Inferior parietal cortex (tissue), 1 donor: Measurements from ENCODE around the gene KRTAP1-1.
"Not testable (repeated sequence)": the region's sequence is repeated elsewhere in the genome, so short reads cannot be mapped to it uniquely, and the experiment has no call there.

Source experiments
- DNase-seq: peaks from one replicate; pipeline ENCODE4 v3.0.0-alpha.2; 2016; ENCODE audit errors: extremely low spot score

The KRTAP1-1 gene

GRCh38 chr17:41012326-41013120 is 28.7 kb downstream of the KRTAP1-1 start:
- DNase-seq, result no peak

- no peak for DNase-seq
These were observed 30.8 kb downstream of the KRTAP1-1 start for GRCh38 chr17:41010441-41010840.

GRCh38 chr17:41009936-41010335 is 31.3 kb downstream of the KRTAP1-1 start:
- DNase-seq, result no peak

DNA sequence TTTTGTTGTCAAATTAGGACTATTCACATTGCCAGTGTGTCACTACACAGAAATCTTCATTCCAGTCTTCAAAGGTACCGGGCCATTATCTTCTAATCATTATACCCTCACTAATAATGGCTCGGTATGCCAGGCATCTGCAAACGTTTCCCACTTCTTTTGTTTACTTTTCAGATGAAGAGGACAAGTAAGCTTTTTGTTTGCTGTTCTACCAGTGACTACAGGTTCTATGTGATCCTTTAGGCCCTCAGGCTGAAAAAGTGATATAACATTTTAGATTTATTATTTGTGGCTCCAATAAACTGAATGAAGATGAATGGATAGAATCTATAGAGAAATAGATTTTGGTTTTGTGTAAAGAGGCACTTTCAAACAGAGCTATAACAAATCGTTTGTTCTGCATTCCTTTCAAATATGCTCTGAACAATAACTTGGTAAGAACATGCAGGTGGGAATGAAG is 31.9 kb downstream of the KRTAP1-1 start:
- DNase-seq, result no peak

- no peak for DNase-seq
These were observed 32.4 kb downstream of the KRTAP1-1 start, which contains the start of gene KRTAP3-1 for GRCh38 chr17:41008811-41009210. TSS of gene KRTAP3-1 (minus strand) at chr17:41009128. CDS start at chr17:41009074, 54 bp downstream.

GRCh38 chr17:41004397-41004796 is 36.9 kb downstream of the KRTAP1-1 start:
- no peak for DNase-seq

GRCh38 chr17:41003926-41004325 is 37.3 kb downstream of the KRTAP1-1 start:
- DNase-seq, result no peak

GRCh38 chr17:41002814-41003213 is 38.4 kb downstream of the KRTAP1-1 start:
- no peak for DNase-seq

DNA sequence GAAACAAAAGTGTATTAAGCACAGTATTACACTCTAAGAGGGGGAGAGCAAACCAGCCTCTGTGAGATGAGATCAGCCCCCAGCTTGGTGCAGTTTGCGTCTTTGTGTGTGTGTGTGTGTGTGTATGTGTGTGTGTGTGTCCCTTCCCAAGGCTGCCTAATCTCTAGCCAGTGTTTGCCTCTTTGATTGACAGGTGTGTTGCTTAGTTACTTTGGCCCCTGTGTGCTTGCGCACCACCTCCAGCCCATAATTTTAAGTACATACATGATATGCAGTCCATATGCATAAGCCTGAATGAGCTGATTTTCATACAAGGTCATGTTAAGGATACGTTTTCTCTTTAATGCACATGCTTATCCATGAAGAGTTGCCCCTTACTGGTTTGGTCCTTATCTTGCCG is 39.5 kb downstream of the KRTAP1-1 start:
- no peak for DNase-seq

GRCh38 chr17:40999563-40999962 is 41.7 kb downstream of the KRTAP1-1 start, which contains the start of gene KRTAP3-2:
TSS of gene KRTAP3-2 (minus strand) at chr17:40999906. CDS start at chr17:40999853, 53 bp downstream.
- not testable (repeated sequence) for DNase-seq

DNA sequence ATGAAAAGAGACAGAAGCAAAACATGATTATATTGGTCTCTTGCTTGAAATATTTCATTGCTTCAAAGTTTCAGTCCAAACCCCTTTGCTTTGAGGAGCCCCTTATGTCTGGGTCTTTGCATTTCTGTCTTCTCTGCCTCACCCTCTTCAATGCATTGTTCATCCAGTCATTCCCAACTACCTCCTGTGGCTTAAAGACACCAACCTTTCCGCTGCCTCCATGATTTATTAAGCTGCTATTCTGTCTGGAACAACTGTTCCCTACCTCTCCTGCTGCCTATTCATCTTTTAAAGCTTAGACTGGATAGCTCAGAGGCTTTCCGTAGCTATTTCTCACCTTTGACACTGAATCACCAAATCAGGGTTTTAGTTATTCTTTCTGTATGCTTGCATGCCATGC is 43.9 kb downstream of the KRTAP1-1 start:
- DNase-seq, result no peak

- no peak for DNase-seq
These were observed 44.4 kb downstream of the KRTAP1-1 start for GRCh38 chr17:40996829-40997228.

GRCh38 chr17:40995116-40995515 is 46.1 kb downstream of the KRTAP1-1 start:
- no peak for DNase-seq

GRCh38 chr17:40993839-40994238 is 47.4 kb downstream of the KRTAP1-1 start, which contains the start of gene KRTAP3-3:
TSS of gene KRTAP3-3 (minus strand) at chr17:40994164. CDS start at chr17:40994097, 67 bp downstream.
- DNase-seq, result no peak

GRCh38 chr17:40993084-40993483 is 48.2 kb downstream of the KRTAP1-1 start:
- no peak for DNase-seq

- no peak for DNase-seq
These were observed 48.6 kb downstream of the KRTAP1-1 start for GRCh38 chr17:40992666-40993065.
